Left lobe of liver (tissue), 2 donors: Measurements from ENCODE around the gene KIF18A. TPM values are rescaled to one million over a fixed set of nuclear protein-coding genes. Genes with fewer than 3 reads are reported as not detected.
A peak's percentile ranks its signal among the peaks of the same experiment; 100 is the strongest.

Experiments
- ATAC-seq: fragments of 200-7000 bp; cut with Tn5 transposase; one replicate; pipeline ENCODE4 v1.9.1; 2020; ENCODE audit warnings: mild to moderate bottlenecking, moderate library complexity
- DNase-seq: peaks from one replicate; pipeline ENCODE4 v3.0.0-alpha.2; 2020; ENCODE audit warnings: low spot score
- total RNA-seq: library from RNA; stranded (reverse); gene quantifications from one replicate; pipeline ENCODE4 v1.2.1, GENCODE V29; 2021
- donor health status: DM: no; HTN: no; CAD: no; lungs with moderate emphysema.
- donor health status: DM: no; HTN: yes; CAD: no.

Gene KIF18A
- total RNA-seq, 1 donor from 2014 or later = 0.13 TPM

DNA sequence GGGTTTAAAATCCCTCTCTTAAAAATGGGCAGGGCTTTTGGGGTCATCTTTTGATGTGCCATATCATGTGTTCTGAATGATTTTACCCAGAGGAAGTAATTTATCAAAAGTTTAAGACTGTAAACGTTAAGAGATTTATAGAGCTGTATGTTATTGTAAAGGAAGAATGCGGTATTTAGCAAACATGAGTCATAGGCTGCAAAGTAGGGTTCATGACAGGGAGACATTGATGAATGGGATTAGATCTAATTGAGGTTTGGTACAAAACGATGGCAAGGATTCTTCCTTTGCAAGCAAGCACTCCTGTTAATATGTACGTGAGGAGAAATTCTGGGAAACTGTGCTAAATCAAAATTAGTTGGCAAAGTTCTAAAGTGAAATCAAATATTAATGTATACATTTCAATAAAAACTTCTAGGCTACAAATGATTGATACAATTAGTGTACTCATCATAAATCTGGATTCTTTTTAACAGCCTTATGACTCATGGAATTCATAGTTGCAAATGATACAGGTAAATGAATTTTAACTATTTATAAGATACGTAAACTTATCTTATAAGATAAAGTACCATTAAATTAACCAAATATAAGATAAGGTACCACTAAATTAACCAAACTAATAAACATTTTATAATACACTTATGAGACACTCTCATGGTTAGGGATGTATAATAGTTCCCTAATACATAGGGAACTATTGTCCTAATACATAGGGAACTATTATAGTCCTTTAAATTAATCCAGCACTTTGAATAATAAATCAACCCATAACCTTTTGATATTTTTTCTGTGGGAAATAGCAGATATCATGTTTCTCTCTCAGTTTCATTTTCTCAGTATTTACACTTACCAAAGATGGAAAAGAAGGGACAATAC lies 58.4 kb downstream of the KIF18A start:
- DNase-seq = no peak
- no peak for ATAC-seq

DNA sequence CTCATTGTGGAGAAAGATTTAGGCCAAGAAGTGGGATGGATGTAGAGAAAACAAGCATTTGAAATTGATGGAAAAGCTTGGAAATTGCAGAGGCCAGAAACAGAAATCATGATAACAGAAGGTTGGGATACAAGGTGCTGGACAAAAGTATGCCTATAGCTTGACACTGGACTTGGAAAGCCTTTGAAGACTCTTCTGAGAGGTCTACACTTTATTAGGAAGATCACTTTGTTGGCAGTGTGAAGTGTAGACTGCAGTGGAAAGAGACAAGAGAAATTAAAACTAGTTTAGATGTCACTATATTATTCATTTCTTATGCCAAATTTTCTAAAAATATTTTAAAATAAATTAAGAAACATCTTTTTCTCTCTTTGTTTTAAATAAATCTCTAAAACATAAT lies 59.1 kb downstream of the KIF18A start:
- no peak for DNase-seq
- no peak for ATAC-seq

DNA sequence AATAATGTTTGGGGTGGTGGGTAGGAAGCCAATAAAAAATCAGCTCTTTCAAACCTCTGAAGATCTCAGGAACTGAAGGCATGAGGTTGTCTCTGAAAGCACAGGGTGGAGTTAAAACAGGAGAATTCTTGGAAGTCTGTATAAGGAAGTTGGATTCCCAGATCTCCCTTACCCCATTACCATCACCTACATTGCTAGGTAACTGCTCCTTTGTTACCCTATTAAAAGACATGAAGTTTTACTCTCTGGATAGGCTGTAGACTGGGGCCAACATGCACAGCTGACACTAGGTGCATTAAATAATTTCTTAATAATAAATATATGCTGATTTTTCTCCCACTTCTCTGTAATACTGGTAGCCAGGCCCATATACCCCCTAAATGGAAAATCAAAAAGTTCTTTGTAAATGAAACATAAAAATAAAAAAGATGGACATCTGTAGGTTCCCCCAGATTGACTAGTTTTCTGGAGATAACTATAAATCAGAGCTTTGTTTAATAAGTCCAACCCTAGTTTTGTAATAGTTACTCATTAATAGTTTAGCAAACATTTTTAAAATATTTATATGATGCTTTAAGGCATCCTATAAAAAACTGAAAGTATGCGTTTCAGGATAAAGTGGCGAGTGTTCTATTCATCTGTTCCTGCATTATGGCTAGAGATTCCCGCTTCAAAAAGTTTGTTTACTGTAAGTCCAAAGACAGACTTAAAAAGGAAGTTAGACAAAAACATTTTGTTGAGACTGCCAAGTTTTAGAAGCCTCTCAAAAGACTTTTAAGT lies 63.8 kb downstream of the KIF18A start:
- ATAC-seq (no peak), DNase-seq (no peak)

DNA sequence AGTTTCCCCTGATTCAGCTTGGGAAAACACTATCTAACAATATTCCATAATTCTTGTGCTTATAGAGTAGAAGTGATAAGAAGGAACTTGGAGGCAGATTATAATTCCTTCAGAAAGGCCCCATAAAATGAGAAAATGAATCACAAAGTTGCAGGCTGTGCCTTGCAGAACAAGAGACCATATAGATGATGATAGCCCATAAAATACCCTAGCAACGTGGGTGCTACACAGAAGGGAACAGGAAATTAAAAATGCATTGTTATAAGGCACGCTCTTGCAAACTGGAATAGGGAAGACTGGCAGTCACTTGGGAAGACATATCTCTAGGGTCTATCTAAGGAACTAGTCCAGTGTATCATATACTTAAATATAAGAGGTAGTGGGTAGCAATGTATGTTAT lies 67.6 kb downstream of the KIF18A start:
- no peak for ATAC-seq
- no peak for DNase-seq

DNA sequence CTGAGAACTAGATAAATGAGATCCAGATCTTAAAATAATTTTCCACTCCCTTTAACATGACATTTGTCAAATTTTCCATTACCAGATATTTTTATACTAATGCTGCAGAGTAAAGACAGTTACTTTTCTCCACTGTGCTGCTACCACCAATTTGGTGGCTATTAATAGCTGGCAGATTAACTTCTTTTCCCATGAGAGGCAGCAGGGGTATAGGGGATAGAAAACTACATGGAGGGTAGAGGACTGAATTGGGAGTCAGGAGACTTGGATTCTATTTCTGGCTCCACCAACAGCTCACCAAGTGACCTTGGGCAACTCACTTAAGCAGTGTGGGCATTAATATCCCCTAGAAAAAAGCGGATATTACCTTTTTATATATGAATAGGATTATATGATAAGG lies 69.2 kb downstream of the KIF18A start:
- no peak for DNase-seq
- no peak for ATAC-seq

DNA sequence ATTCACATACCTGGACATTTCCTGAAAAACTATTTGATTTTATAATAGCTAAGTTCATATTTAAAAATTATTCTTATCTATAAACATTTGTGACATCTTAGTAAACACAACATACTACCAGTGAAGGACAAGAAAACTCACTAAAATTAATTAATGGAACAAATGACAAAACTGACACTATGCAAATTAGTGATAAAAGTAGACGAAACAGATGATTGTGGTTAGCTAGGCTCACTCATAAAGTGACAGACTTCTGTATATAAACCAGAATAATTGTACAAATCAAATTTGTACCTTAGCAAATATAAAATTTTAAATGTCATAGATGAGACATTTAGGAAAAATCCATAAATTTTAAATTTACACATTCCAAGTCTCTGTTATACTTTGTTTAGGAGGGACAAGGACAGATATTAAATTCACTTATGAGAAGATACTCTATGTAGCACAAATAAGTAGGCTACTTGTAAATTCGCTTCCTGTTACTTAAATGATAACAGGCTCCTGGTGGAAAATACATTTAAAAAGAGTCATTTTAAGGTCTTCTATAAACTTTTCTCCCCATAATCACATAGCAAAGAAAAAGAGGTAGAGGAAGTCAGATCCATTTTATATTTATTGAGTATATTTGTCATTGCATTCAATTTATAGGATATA lies 81.2 kb downstream of the KIF18A start:
- DNase-seq (no peak), ATAC-seq (no peak)

DNA sequence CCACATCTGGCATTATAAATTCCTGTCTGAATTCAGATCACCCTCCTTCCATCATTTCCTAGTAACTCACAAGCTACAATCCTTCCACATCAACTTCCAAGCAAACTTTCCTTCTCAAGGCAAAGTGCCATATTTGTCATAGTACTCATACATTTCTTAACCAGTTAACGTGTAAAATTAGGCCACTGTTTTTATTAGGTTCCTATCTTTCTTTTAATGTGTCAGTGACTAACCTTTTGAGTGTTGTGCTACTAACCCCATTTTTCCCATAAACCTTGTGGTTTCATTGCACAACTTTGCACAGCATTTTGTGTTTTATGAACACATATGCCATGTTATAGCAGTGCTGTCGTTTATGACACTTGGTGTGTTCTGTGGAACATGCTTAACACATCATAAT lies 90.1 kb downstream of the KIF18A start:
- no peak for DNase-seq
- ATAC-seq = no peak

DNA sequence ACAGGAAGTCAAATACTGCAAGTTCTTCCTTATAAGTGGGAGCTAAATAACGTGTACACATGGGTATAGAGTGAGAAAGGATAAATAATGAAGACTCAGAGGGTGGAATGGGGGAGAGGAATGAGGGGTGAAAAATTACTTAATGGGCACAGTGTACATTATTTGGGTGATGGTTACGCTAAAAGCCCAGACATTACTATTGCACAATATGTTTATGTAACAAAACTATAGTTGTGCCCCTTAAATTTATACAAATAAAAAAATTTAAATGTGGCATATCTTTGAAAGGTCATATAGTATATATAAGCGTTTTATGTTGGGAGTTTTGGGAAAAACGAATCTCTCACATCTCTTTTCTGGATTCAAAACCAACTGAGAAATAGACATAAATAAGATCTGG lies 96.1 kb downstream of the KIF18A start:
- ATAC-seq (no peak), DNase-seq (no peak)

DNA sequence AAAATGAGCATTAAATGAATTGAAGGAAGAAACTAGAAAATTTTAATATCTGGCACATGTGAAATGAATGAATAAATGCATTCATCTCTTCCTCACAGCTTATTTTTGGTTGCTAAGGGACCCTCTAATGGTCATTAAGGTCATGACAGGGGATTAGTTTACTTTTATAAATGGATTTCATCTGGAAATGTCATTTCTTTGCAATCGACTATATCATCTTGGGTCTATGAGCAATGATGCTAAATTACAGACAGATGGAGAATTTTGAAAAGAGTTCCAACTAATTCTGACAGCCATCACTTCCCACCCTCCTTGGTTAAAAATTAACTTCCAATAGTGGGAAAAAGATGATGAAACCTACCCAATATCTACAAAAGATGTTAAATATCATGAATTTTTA lies 98.0 kb downstream of the KIF18A start:
- DNase-seq = no peak
- ATAC-seq = no peak

DNA sequence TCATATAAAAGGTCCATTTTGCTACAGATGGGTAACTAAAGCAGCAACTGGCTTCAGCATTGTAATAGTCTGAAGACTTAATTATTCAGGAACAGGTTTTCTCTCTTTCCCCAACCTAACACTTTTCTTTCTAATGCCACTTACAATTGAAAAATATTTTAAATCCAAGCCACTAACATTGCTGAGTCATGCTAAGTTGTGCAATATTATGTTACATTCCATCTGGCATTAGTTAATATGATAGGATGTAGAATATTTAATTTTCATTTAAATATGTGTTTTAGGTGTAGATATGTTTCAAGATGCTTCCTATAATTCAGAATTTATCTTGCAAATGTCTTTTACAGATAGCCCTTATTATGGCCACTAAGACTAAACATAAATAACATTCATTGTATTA lies 98.6 kb downstream of the KIF18A start:
- ATAC-seq = no peak

DNA sequence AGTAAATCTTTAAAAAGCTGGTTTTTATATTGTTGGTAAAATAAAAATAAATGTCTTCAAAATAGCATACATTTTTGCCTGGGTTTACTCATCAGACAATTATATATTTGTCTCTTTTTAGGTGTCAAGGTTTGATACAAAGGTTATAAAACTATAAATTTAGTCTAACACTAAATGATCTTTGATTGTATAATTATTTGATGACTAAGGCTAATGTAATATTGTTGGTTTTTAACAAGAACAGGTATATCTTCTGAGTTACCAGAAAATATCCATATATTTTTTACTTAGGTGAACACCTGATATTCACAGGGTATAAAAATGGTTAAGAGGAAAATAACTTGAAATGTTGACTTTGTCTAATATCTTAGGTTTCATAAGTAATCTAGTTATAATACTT lies 104.3 kb downstream of the KIF18A start:
- DNase-seq = no peak
- no peak for ATAC-seq

More for the DNA sequence above, 98.6 kb downstream of the KIF18A start:
- no peak for DNase-seq

DNA sequence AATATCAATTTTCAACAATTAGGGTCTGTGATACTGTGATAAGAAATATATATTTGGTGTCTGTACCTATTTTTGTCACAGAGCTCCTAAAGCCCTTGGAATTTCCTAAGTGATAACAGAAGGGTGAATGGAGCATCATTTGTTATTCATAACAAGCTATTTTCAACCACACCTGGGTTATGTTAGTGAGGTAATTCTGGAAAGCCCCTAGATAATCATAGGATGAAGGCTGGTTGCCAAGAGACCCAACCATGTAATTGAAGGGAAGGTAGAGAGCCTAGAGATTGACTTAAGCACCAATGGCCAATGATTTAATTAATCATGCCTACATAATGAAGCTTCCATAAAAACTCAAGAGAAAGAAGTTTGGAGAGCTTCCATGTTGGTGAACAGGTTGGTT lies 109.4 kb downstream of the KIF18A start:
- no peak for ATAC-seq
- DNase-seq = no peak

DNA sequence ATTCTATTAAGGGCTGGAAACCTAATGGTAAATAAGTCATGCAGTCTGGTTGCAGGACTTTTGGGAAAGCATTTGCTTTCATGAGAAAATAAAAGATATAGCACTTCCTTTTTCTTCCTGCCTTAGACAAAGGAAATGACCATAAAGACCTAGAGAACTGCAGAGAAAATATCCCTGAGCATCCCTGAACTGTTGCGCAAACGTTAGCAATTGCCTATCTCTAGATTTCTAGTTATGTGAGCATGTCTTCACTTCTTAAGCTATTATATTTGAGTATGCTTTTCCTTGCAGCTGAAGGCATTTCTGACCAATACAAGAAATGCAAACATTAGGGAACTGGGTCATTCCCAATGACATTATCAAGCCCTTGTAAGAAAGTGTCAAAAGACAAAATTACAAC lies 110.6 kb downstream of the KIF18A start:
- ATAC-seq (no peak), DNase-seq (no peak)

DNA sequence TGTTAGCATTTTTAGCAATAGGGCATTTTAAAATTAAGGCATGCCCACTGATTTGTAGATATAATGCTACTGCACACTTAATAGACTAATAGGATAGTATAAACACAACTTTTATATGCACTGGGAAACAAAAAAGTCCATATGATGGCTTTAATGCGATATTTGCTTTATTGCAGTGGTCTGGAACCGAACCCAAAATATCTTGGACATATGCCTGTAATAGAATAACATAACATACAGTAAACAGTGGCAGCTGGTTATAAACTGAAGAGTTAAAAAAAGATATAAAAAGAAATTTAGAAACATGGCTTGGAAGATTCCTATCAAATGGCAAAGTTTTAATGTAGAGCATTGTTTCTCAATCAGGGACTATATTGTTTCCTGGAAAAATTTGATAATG lies 111.9 kb downstream of the KIF18A start:
- ATAC-seq (no peak), DNase-seq (no peak)

DNA sequence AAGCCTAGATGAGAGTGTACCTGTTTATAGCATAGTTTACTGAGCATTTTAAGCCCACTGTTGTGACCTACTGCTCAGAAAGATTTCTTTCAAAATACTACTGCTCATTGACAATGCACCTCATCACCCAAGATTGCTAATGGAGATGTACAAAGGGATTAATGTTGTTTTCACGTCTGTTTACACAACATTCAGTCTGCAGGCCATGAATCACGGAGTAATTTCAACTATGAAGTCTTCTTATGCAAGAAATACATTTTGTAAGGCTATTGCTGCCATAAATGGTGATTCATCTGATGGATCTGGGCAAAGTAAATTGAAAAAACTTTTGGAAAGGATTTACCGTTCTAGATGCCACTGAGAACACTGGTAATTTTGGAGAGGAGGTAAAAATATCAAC lies 112.9 kb downstream of the KIF18A start:
- DNase-seq = no peak
- ATAC-seq = no peak

DNA sequence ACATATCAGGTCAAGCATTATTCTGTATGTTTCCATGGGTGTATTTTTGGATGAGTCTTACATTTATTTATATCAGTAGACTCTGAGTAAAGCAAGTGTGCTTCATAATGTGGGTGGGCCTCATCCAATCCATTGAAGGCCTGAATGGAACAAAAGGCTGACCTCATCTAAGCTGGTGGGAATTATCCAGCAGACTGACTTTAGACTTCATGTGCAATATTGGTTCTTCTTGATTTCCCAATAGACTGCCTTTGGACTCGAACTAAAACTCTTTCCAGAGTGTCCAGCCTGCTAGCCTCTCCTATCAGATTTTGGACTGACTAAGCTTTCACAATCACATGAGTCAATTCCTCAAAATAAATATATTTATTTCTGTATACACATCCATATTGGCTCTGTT lies 116.2 kb downstream of the KIF18A start:
- DNase-seq (no peak), ATAC-seq (peak; percentile 67)

DNA sequence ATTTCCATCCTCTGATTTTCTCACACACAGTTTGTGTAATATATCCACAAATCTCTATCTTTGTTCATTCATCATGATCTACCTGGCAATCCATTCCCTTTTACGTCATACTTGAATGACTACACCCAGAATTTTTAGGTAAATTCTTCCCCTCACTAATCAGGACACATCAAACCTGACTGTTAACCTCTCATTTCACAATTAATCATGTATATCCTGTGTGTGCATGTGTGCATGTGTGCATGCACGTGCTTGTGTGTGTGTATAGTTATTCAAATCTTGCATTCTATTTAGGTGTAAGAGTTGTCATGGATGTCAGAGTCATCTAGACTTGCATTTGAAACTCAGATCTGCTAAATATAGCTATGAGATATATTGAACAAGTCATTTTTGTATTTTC lies 130.4 kb downstream of the KIF18A start:
- ATAC-seq = no peak
- no peak for DNase-seq

DNA sequence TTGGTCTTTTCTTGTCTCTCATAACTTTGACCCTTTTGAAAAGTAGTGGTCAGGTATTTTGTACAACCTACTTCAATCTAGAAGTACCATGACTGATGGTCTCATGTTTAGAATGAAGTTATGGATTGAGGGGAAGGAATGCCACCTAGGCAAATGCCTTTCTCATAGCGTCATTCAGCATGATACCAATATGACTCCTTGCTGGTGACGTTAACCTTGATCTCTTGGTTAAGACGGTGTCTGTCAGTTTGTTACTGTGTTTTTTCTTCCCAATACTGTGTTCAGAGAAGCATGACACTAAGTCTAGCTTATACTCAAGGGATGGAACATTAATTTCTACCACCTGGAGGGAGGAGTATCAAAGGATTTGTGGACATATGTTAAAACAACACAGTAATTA lies 130.9 kb downstream of the KIF18A start:
- no peak for ATAC-seq
- DNase-seq = no peak

DNA sequence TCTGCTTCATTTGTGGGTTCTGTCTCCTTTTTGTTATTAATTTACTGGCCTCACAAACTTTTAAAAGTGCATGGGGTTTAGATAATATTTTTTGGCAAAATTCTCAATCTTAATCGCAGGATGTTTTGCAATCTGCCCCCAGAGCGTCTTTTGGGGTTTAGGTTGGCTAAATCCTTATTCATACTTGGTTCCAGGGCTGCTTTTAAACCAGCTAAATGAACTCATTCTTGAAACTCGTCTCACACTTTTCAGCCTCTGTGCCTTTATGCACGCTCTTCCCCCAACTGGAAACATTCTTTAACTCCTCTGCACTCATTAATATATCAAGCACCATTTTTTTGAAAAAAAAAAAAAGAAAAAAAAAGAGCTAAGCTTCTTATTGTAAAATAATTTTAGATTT lies 131.7 kb downstream of the KIF18A start:
- ATAC-seq (no peak), DNase-seq (no peak)

DNA sequence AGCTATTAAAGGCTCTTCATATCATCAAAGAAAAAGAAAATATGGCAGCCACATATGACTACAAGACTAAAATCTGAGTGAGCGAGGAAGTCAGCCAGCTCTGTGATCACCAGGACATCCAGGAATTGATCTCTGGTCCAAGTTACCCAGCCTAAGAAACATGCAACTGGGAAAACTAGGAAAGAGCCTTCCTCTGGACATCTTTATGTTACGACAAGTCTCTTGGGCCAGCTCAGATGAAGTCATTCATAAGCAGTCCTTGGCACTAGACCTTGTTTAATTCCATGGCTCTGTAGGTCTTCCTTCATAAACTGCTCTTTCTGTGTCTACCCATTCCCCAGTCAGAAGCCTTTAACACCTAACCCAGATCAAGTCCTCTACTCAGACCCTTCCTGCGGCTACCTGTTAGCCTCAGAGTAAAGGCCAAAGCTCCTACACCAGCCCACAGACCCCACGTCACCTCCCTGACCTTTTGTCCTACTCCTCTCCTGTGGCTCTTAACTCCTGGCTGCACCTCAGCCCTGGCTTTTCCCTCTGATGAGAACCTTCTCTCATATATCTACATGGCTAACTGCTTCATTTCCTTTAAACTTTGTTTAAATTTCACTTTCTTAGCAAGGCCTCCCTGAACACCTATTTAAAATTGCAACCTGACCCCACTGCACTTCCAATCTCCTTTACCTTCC lies 134.0 kb downstream of the KIF18A start:
- DNase-seq = no peak
- no peak for ATAC-seq

DNA sequence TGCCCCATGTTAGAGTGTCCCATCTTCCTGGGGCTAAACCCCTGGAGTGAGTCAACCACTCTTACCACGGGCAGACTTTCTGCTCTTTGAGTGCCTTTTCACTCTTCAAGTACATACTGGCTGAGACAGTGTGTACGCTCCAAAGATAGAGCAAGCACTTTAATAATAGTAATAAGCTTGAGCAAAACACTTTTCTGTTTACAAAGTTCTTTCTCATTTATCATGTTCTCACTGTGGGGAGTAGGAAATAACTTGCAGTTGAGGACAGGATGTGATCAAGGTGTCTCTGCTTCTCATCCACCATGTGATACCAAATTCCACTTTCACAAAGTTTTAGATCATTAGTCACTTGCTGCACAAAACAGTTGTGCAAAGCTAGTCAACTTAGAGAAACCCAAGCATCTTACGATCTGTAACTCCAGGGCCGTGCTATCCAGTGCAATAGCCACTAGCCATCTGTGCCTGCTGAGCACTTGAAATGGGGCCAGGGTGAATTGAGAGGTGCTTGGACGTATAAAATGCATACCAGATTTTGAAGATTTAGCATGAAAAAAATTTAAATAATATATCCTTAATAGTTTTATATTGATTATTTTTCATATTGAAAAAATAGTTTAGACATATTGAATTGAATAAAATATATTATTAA lies 135.3 kb downstream of the KIF18A start:
- no peak for DNase-seq
- ATAC-seq = no peak
